OCI-LY7 (cell line): ENCODE results near the gene C1orf146. TPM values are rescaled to one million over a fixed set of nuclear protein-coding genes. Genes with fewer than 3 reads are reported as not detected.

Experiments
- BruUV-seq: library from RNA; stranded (reverse); fragments of 400-500 nt; replicated peaks from 2 replicates; lab custom pipeline; 2021; lab: Mats Ljungman, UMichigan
- CTCF ChIA-PET: fragments of 300-600 bp; sonication (Branson Sonifier 250); formaldehyde crosslinking; loops from one replicate; lab custom pipeline; 2022; ENCODE audit warnings: antibody characterized with exemption; ENCODE audit not compliant: unreplicated experiment; lab: Charles Lee
- POLR2A ChIA-PET: fragments of 300-600 bp; sonication (Branson Sonifier 250); formaldehyde crosslinking; loops from one replicate; lab custom pipeline; 2022; ENCODE audit warnings: antibody characterized with exemption; lab: Charles Lee
- DNase-seq: peaks from one replicate; pipeline ENCODE4 v3.0.0-alpha.2; 2015; ENCODE audit warnings: low spot score
- H2AFZ ChIP-seq: fragments of 200-600 bp; sonication (generic), shearing (Covaris generic); 2 replicates; pipeline ENCODE4 v1.6.1; 2014; ENCODE audit warnings: mild to moderate bottlenecking, antibody characterized with exemption, low read length, moderate library complexity
- H3K27ac ChIP-seq: fragments of 200-600 bp; sonication (generic); 2 replicates; pipeline ENCODE4 v1.5.1; 2014; ENCODE audit warnings: mixed run types, low read depth, mild to moderate bottlenecking, moderate library complexity, low read length, inconsistent platforms; ENCODE audit not compliant: poor library complexity, severe bottlenecking
- H3K36me3 ChIP-seq: fragments of 200-600 bp; sonication (generic); 2 replicates; pipeline ENCODE4 v1.6.1; 2014; ENCODE audit warnings: mild to moderate bottlenecking, antibody characterized with exemption, low read length, moderate library complexity, mixed read lengths; ENCODE audit not compliant: insufficient read depth
- H3K4me1 ChIP-seq: fragments of 200-600 bp; sonication (generic); 2 replicates; pipeline ENCODE4 v1.5.1; 2014; ENCODE audit warnings: mild to moderate bottlenecking, low read length; ENCODE audit not compliant: insufficient read depth, poor library complexity, severe bottlenecking
- H3K4me2 ChIP-seq: fragments of 200-600 bp; sonication (generic); 2 replicates; pipeline ENCODE4 v1.6.1; 2014; ENCODE audit warnings: mild to moderate bottlenecking, low read length
- H3K4me3 ChIP-seq: fragments of 200-600 bp; sonication (generic); 2 replicates; pipeline ENCODE4 v1.5.1; 2014; ENCODE audit warnings: mild to moderate bottlenecking, low read depth, low read length; ENCODE audit not compliant: poor library complexity, severe bottlenecking
- H3K79me2 ChIP-seq: fragments of 200-600 bp; sonication (generic); 2 replicates; pipeline ENCODE4 v1.6.1; 2016; ENCODE audit warnings: low read depth, mild to moderate bottlenecking, low read length, moderate library complexity, mixed read lengths; ENCODE audit not compliant: insufficient read depth
- H3K9me2 ChIP-seq: fragments of 200-600 bp; sonication (generic); 2 replicates; pipeline ENCODE4 v1.6.1; 2016; ENCODE audit warnings: mild to moderate bottlenecking, low read length, mixed read lengths; ENCODE audit not compliant: insufficient read depth
- H3K9me3 ChIP-seq: fragments of 200-600 bp; sonication (generic); 2 replicates; pipeline ENCODE4 v1.6.1; 2014; ENCODE audit warnings: mild to moderate bottlenecking, mixed run types, low read length, mixed read lengths
- H4K20me1 ChIP-seq: fragments of 200-600 bp; sonication (generic); 2 replicates; pipeline ENCODE4 v1.6.1; 2014; ENCODE audit warnings: mild to moderate bottlenecking, antibody characterized with exemption, low read length, moderate library complexity, mixed read lengths; ENCODE audit not compliant: insufficient read depth
- CTCF ChIP-seq: fragments of 200-600 bp; sonication (generic); conservative IDR thresholded peaks from 2 replicates; pipeline ENCODE4 v1.5.1; 2014; ENCODE audit warnings: mild to moderate bottlenecking, antibody characterized with exemption, low read length, moderate library complexity, mixed read lengths
- EZH2phosphoT487 ChIP-seq: fragments of 200-600 bp; sonication (generic); IDR thresholded peaks from 2 replicates; pipeline ENCODE4 v1.6.1; 2018; ENCODE audit warnings: low read depth, borderline replicate concordance, mild to moderate bottlenecking, mixed run types, antibody characterized with exemption, low read length, moderate library complexity, mixed read lengths
- intact Hi-C: fragments of 100-400 bp; cut with micrococcal nuclease; formaldehyde crosslinking; loops from one replicate; pipeline ENCODE4 v1.10.0; 2022; ENCODE audit not compliant: unreplicated experiment
- total RNA-seq, 2 experiments: library from RNA; depleted of rRNA in 1 of 2; stranded (reverse); fragments of >200 nt in 1 of 2; shearing (Covaris generic) in 1 of 2; gene quantifications; 2 replicates each; pipeline ENCODE4 v1.2.3, GENCODE V29; 2014 to 2022

The C1orf146 gene
- total RNA-seq, 2 experiments from 2014 or later = not detected

- Histone ChIP-seq H3K4me3 (no peak overlapping the region), H3K79me2 (no peaks in the 10 kb centered on the region), H3K36me3 (no peaks in the 10 kb centered on the region), H3K4me2 (no peak overlapping the region), H3K4me1 (no peaks in the 10 kb centered on the region), H4K20me1 (no peaks in the 10 kb centered on the region), H3K9me3 (no peaks in the 10 kb centered on the region), H2AFZ (no peak overlapping the region), H3K9me2 (no peaks in the 10 kb centered on the region), H3K27ac (no peak overlapping the region)
- DNase-seq = no peak
- ChIA-PET POLR2A (interaction anchor here (0.6 to 1.2 kb wide), 4 partner anchors 9 to 1794 kb away, joined by 3 read pairs; no protein-coding TSS in a partner anchor), CTCF (no interaction called here)
- intact Hi-C loops = no loop called here
- BruUV-seq = no TSS peak
- TF ChIP-seq CTCF = no peak
- TF ChIP-seq EZH2phosphoT487 = no peak
Measured at GRCh38 chr1:92169214-92170005, 48.3 kb upstream of the C1orf146 start.

- TF ChIP-seq CTCF (no peak), EZH2phosphoT487 (no peak)
- CTCF ChIA-PET = no interaction called here
- Histone ChIP-seq H3K9me3 (no peaks in the 10 kb centered on the region), H3K9me2 (no peaks in the 10 kb centered on the region), H3K4me1 (no peaks in the 10 kb centered on the region), H3K79me2 (no peaks in the 10 kb centered on the region), H3K36me3 (no peaks in the 10 kb centered on the region), H3K27ac (no peak overlapping the region), H2AFZ (no peak overlapping the region), H3K4me3 (no peak overlapping the region), H3K4me2 (no peak overlapping the region), H4K20me1 (no peaks in the 10 kb centered on the region)
- no peak for DNase-seq
- no TSS peak for BruUV-seq
- intact Hi-C loops = no loop called here
- POLR2A ChIA-PET = interaction anchor here (0.5 kb wide), 1 partner anchor 13 kb away, joined by 3 read pairs; no protein-coding TSS in a partner anchor
Measured at GRCh38 chr1:92184632-92185031, 33.1 kb upstream of the C1orf146 start.

- Histone ChIP-seq H3K79me2 (no peaks in the 10 kb centered on the region), H3K4me1 (no peaks in the 10 kb centered on the region), H3K9me3 (no peaks in the 10 kb centered on the region), H3K36me3 (no peaks in the 10 kb centered on the region), H3K4me3 (no peak overlapping the region), H3K9me2 (no peaks in the 10 kb centered on the region), H3K4me2 (no peak overlapping the region), H2AFZ (no peak overlapping the region), H3K27ac (no peak overlapping the region), H4K20me1 (no peaks in the 10 kb centered on the region)
- TF ChIP-seq CTCF (no peak), EZH2phosphoT487 (no peak)
- no TSS peak for BruUV-seq
- no peak for DNase-seq
- intact Hi-C loops = no loop called here
- POLR2A ChIA-PET = no interaction called here
- CTCF ChIA-PET = no interaction called here
Measured at GRCh38 chr1:92186081-92186480, 31.6 kb upstream of the C1orf146 start.
